IMR-90 (cell line): Measurements from ENCODE around the gene CELF5.

Experiments used
- CTCF ChIP-seq: conservative IDR thresholded peaks from 2 replicates; pipeline ENCODE4 v1.5.1; 2012; ENCODE audit warnings: mild to moderate bottlenecking, low read depth, low read length, improper control_type of control experiment
- MAZ ChIP-seq: IDR thresholded peaks from 2 replicates; pipeline ENCODE4 v1.6.1; 2012; ENCODE audit warnings: low read depth, mild to moderate bottlenecking, low read length, improper control_type of control experiment, moderate library complexity, borderline replicate concordance
- POLR2A ChIP-seq: IDR thresholded peaks from 2 replicates; pipeline ENCODE4 v1.6.1; 2012; ENCODE audit warnings: mild to moderate bottlenecking, low read depth, low read length
- USF2 ChIP-seq: fragments of 150-350 bp; IDR thresholded peaks from 2 replicates; pipeline ENCODE4 v1.6.1; 2017; ENCODE audit warnings: mild to moderate bottlenecking, antibody characterized with exemption, low read length, low read depth
- TF ChIP-seq, protein P1 (sequence below): fragments of 150-350 bp; IDR thresholded peaks from 2 replicates; pipeline ENCODE4 v1.6.1; 2016; ENCODE audit warnings: low read depth, mild to moderate bottlenecking, low read length, moderate library complexity, borderline replicate concordance

- TF ChIP-seq USF2 (no peak), MAZ (no peak), CTCF (peak; percentile 57), POLR2A (no peak)
- TF ChIP-seq, protein P1, sequence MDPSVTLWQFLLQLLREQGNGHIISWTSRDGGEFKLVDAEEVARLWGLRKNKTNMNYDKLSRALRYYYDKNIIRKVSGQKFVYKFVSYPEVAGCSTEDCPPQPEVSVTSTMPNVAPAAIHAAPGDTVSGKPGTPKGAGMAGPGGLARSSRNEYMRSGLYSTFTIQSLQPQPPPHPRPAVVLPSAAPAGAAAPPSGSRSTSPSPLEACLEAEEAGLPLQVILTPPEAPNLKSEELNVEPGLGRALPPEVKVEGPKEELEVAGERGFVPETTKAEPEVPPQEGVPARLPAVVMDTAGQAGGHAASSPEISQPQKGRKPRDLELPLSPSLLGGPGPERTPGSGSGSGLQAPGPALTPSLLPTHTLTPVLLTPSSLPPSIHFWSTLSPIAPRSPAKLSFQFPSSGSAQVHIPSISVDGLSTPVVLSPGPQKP: no peak
Measured at GRCh38 chr19:3324405-3324856, 100.0 kb downstream of the CELF5 start.
